ENCODE results near the gene SBF2.
"Not testable (repeated sequence)": the region's sequence is repeated elsewhere in the genome, so short reads cannot be mapped to it uniquely, and the experiment has no call there.

Gene SBF2

DNA sequence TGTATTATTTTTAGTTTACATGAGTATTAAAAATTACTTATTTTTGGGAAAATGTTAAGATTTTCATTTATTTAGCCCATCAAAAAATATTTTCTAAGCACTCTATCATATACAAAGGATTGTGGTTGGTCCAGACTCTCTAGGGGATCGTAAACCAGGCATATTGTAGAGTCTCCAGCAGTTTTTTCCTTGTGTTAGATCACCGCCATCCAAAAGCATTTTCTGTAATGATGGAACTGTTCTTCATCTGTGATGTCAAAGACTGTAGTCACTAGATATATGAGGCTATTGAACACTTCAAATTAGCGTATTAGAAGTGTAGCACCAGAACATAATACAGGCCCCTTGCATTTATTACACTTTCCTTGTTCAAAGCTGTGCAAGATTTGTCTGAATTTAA, 154.9 kb downstream of the SBF2 start:
- Histone ChIP-seq H2AK5ac (ENCODE audit: low read length) (no peak overlapping the region), H3K36me3 (ENCODE audit: control insufficient read depth, insufficient read depth, low read length) (no peaks in the 10 kb centered on the region), H3K79me2 (ENCODE audit: control insufficient read depth, insufficient read depth, low read length) (no peaks in the 10 kb centered on the region), H4K8ac (ENCODE audit: low read depth, low read length) (no peak overlapping the region), H3K4me3 (ENCODE audit: low read length) (no peak overlapping the region), H2BK5ac (ENCODE audit: low read length) (no peak overlapping the region), H2BK120ac (ENCODE audit: low read depth, low read length) (no peak overlapping the region), H3K27me3 (ENCODE audit: insufficient read depth, low read length, poor library complexity) (no peaks in the 10 kb centered on the region), H3K18ac (ENCODE audit: low read length) (no peak overlapping the region), H3K56ac (ENCODE audit: low read length) (no peak overlapping the region), H3K4ac (ENCODE audit: low read depth, low read length) (no peak overlapping the region), H3K9ac (ENCODE audit: low read length) (no peak overlapping the region), H3K4me1 (ENCODE audit: control insufficient read depth, low read depth, low read length) (no peaks in the 10 kb centered on the region), H3K4me2 (ENCODE audit: low read length) (no peak overlapping the region), H3K23ac (ENCODE audit: low read length) (no peak overlapping the region), H3K27ac (ENCODE audit: low read depth, low read length) (no peak overlapping the region), H2BK15ac (replicated peaks; ENCODE audit: low read depth) (no peak overlapping the region), H4K5ac (ENCODE audit: low read length) (no peak overlapping the region), H3K79me1 (ENCODE audit: low read length) (no peaks in the 10 kb centered on the region)
- no CpG with 5 or more reads among the region's 3 CpGs for WGBS (ENCODE audit: extremely low coverage, insufficient coverage, low lambda C conversion rate)
- DNase-seq = no peak

DNA sequence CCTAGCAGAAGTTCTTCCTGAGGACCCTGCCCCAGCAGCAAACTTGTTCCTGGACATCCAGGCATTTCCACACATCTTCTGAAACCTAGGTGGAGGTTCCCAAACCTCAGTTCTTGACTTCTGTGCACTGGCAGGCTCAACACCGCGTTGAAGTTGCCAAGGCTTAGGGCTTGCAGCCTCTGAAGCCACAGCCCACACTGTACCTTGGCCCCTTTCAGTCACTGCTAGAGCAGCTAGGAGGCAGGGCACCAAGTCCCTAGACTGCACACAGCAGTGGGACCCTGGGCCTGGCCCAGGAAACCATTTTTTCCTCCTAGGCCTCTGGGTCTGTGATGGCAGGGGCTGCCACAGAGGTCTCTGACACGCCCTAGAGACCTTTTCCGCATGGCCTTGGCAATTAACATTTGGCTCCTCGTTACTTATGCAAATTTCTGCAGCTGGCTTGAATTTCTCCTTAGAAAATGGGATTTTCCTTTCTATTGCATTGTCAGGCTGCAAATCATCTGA, 159.0 kb downstream of the SBF2 start:
- Histone ChIP-seq H3K79me2 (ENCODE audit: control insufficient read depth, insufficient read depth, low read length) (no peaks in the 10 kb centered on the region), H3K79me1 (ENCODE audit: low read length) (no peaks in the 10 kb centered on the region), H3K27me3 (ENCODE audit: insufficient read depth, low read length, poor library complexity) (no peaks in the 10 kb centered on the region), H2AK5ac (ENCODE audit: low read length) (no peak overlapping the region), H3K4me3 (ENCODE audit: low read length) (no peak overlapping the region), H3K18ac (ENCODE audit: low read length) (no peak overlapping the region), H3K4ac (ENCODE audit: low read depth, low read length) (no peak overlapping the region), H3K9ac (ENCODE audit: low read length) (no peak overlapping the region), H3K27ac (ENCODE audit: low read depth, low read length) (no peak overlapping the region), H2BK15ac (replicated peaks; ENCODE audit: low read depth) (no peak overlapping the region), H3K36me3 (ENCODE audit: control insufficient read depth, insufficient read depth, low read length) (no peaks in the 10 kb centered on the region), H3K4me1 (ENCODE audit: control insufficient read depth, low read depth, low read length) (no peaks in the 10 kb centered on the region), H4K5ac (ENCODE audit: low read length) (no peak overlapping the region), H3K56ac (ENCODE audit: low read length) (no peak overlapping the region), H3K4me2 (ENCODE audit: low read length) (no peak overlapping the region), H3K23ac (ENCODE audit: low read length) (no peak overlapping the region), H2BK5ac (ENCODE audit: low read length) (no peak overlapping the region), H2BK120ac (ENCODE audit: low read depth, low read length) (no peak overlapping the region), H4K8ac (ENCODE audit: low read depth, low read length) (no peak overlapping the region)
- DNase-seq = no peak
- no CpG with 5 or more reads among the region's 5 CpGs for WGBS (ENCODE audit: extremely low coverage, insufficient coverage, low lambda C conversion rate)

DNA sequence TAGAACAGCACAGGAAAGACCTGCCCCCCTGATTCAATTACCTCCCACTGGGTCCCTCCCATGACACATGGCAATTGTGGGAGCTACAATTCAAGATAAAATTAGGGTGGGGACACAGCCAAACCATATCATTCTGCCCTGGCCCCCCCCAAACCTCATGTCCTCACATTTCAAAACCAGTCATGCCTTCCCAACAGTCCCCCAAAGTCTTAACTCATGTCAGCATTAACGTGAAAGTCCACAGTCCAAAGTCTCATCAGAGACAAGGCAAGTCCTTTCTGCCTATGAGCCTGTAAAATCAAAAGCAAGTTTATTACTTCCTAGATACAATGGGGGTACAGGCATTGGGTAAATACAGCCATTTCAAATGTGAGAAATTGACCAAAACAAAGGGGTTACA, 159.8 kb downstream of the SBF2 start:
- H2BK15ac ChIP-seq (replicated peaks; ENCODE audit: low read depth); H3K79me1 ChIP-seq (ENCODE audit: low read length); H3K36me3 ChIP-seq (ENCODE audit: control insufficient read depth, insufficient read depth, low read length); DNase-seq; H2BK5ac ChIP-seq (ENCODE audit: low read length); H3K4me3 ChIP-seq (ENCODE audit: low read length); H3K4me1 ChIP-seq (ENCODE audit: control insufficient read depth, low read depth, low read length); H3K18ac ChIP-seq (ENCODE audit: low read length); H4K8ac ChIP-seq (ENCODE audit: low read depth, low read length); H3K4me2 ChIP-seq (ENCODE audit: low read length); H3K56ac ChIP-seq (ENCODE audit: low read length); H2AK5ac ChIP-seq (ENCODE audit: low read length); H3K4ac ChIP-seq (ENCODE audit: low read depth, low read length); H3K27ac ChIP-seq (ENCODE audit: low read depth, low read length); H3K9ac ChIP-seq (ENCODE audit: low read length); H4K5ac ChIP-seq (ENCODE audit: low read length); H3K79me2 ChIP-seq (ENCODE audit: control insufficient read depth, insufficient read depth, low read length); H3K27me3 ChIP-seq (ENCODE audit: insufficient read depth, low read length, poor library complexity); H2BK120ac ChIP-seq (ENCODE audit: low read depth, low read length); H3K23ac ChIP-seq (ENCODE audit: low read length): not testable (repeated sequence)
- no CpG with 5 or more reads among the region's 1 CpG for WGBS (ENCODE audit: extremely low coverage, insufficient coverage, low lambda C conversion rate)

DNA sequence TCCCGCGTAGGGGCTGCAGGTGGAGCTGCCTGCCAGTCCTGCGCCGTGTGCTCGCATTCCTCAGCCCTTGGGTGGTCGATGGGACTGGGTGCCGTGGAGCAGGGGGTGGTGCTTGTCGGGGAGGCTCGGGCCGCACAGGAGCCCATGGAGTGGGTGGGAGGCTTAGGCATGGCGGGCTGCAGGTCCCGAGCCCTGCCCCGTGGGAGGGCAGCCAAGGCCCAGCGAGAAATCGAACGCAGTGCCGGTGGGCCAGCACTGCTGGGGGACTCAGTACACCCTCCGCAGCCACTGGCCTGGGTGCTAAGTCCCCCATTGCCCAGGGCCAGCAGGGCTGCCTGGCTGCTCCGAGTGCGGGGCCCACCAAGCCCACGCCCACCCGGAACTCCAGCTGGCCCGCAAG, 160.8 kb downstream of the SBF2 start:
- H2BK5ac ChIP-seq (ENCODE audit: low read length); H3K4ac ChIP-seq (ENCODE audit: low read depth, low read length); H3K27me3 ChIP-seq (ENCODE audit: insufficient read depth, low read length, poor library complexity); H2AK5ac ChIP-seq (ENCODE audit: low read length); H3K23ac ChIP-seq (ENCODE audit: low read length); H4K8ac ChIP-seq (ENCODE audit: low read depth, low read length); H4K5ac ChIP-seq (ENCODE audit: low read length); H3K27ac ChIP-seq (ENCODE audit: low read depth, low read length); H2BK15ac ChIP-seq (replicated peaks; ENCODE audit: low read depth); H3K4me1 ChIP-seq (ENCODE audit: control insufficient read depth, low read depth, low read length); DNase-seq; H2BK120ac ChIP-seq (ENCODE audit: low read depth, low read length); H3K18ac ChIP-seq (ENCODE audit: low read length); H3K36me3 ChIP-seq (ENCODE audit: control insufficient read depth, insufficient read depth, low read length); H3K4me2 ChIP-seq (ENCODE audit: low read length); H3K9ac ChIP-seq (ENCODE audit: low read length); H3K79me2 ChIP-seq (ENCODE audit: control insufficient read depth, insufficient read depth, low read length); H3K79me1 ChIP-seq (ENCODE audit: low read length); H3K56ac ChIP-seq (ENCODE audit: low read length); H3K4me3 ChIP-seq (ENCODE audit: low read length): not testable (repeated sequence)
- WGBS (ENCODE audit: extremely low coverage, insufficient coverage, low lambda C conversion rate) = no CpG with 5 or more reads among the region's 23 CpGs

DNA sequence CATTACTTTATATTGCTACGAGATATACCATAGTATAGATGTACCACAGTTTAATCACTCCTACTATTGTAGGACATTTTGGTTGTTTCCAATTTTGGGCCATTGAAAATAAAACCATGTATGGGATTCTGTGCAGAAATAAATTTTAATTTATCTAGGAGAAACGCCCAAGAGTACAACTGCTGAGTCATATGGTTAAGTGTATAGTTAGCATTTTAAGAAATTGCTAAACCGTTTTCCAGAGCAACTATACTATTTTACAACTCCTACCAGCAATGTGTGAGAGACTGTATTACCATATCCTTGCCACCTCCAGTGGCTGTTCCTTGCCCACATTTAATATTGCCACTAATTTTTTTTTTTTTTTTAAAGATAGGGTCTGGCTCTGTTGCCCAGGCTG, 163.1 kb downstream of the SBF2 start:
- no peak overlapping the region for H3K56ac ChIP-seq (ENCODE audit: low read length)
- no peak for DNase-seq
- H3K27ac ChIP-seq (ENCODE audit: low read depth, low read length) = no peak overlapping the region

DNA sequence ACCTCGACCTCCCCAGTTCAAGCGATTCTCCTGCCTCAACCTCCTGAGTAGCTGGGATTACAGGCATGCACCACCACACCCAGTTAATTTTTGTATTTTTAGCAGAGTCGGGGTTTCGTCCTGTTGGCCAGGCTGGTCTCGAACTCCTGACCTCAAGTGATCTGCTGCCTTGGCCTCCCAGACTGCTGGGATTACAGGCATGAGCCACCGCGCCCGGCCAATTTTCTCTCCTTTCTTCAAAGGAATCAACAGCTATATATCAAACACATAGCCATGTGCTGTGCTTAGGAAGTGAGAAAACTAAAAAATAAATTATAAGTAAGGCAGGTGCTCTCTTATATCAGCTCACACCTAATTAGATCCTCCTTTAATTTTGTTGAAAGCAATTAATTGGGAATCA, 164.8 kb downstream of the SBF2 start:
- not testable (repeated sequence) for H2BK15ac ChIP-seq (replicated peaks; ENCODE audit: low read depth); DNase-seq; H4K8ac ChIP-seq (ENCODE audit: low read depth, low read length); H3K4ac ChIP-seq (ENCODE audit: low read depth, low read length); H3K18ac ChIP-seq (ENCODE audit: low read length); H3K4me3 ChIP-seq (ENCODE audit: low read length); H3K9ac ChIP-seq (ENCODE audit: low read length); H2AK5ac ChIP-seq (ENCODE audit: low read length); H3K56ac ChIP-seq (ENCODE audit: low read length); H4K5ac ChIP-seq (ENCODE audit: low read length); H3K4me2 ChIP-seq (ENCODE audit: low read length); H3K27ac ChIP-seq (ENCODE audit: low read depth, low read length); H3K23ac ChIP-seq (ENCODE audit: low read length); H3K36me3 ChIP-seq (ENCODE audit: control insufficient read depth, insufficient read depth, low read length); H3K27me3 ChIP-seq (ENCODE audit: insufficient read depth, low read length, poor library complexity); H3K79me1 ChIP-seq (ENCODE audit: low read length); H3K79me2 ChIP-seq (ENCODE audit: control insufficient read depth, insufficient read depth, low read length); H2BK5ac ChIP-seq (ENCODE audit: low read length); H2BK120ac ChIP-seq (ENCODE audit: low read depth, low read length); H3K4me1 ChIP-seq (ENCODE audit: control insufficient read depth, low read depth, low read length)
- no CpG with 5 or more reads among the region's 8 CpGs for WGBS (ENCODE audit: extremely low coverage, insufficient coverage, low lambda C conversion rate)

More for the DNA sequence above, 163.1 kb downstream of the SBF2 start:
- H3K27me3 ChIP-seq (ENCODE audit: insufficient read depth, low read length, poor library complexity) = no peaks in the 10 kb centered on the region
- H3K79me1 ChIP-seq (ENCODE audit: low read length) = no peaks in the 10 kb centered on the region
- H3K23ac ChIP-seq (ENCODE audit: low read length) = no peak overlapping the region
- no peak overlapping the region for H3K4me3 ChIP-seq (ENCODE audit: low read length)
- H3K4ac ChIP-seq (ENCODE audit: low read depth, low read length) = no peak overlapping the region
- no peak overlapping the region for H4K8ac ChIP-seq (ENCODE audit: low read depth, low read length)
- H3K18ac ChIP-seq (ENCODE audit: low read length) = no peak overlapping the region
- no peak overlapping the region for H2BK5ac ChIP-seq (ENCODE audit: low read length)
- WGBS (ENCODE audit: extremely low coverage, insufficient coverage, low lambda C conversion rate) = no CpG with 5 or more reads among the region's 3 CpGs
- no peak overlapping the region for H3K9ac ChIP-seq (ENCODE audit: low read length)
- no peaks in the 10 kb centered on the region for H3K4me1 ChIP-seq (ENCODE audit: control insufficient read depth, low read depth, low read length)
- H4K5ac ChIP-seq (ENCODE audit: low read length) = no peak overlapping the region
- no peak overlapping the region for H2BK120ac ChIP-seq (ENCODE audit: low read depth, low read length)
- no peak overlapping the region for H2BK15ac ChIP-seq (replicated peaks; ENCODE audit: low read depth)
- no peak overlapping the region for H3K4me2 ChIP-seq (ENCODE audit: low read length)
- no peak overlapping the region for H2AK5ac ChIP-seq (ENCODE audit: low read length)
- no peaks in the 10 kb centered on the region for H3K36me3 ChIP-seq (ENCODE audit: control insufficient read depth, insufficient read depth, low read length)
- no peaks in the 10 kb centered on the region for H3K79me2 ChIP-seq (ENCODE audit: control insufficient read depth, insufficient read depth, low read length)
